Testis (tissue), 3 donors: Measurements from ENCODE around the gene TMEM62. TPM values are rescaled to one million over a fixed set of nuclear protein-coding genes. Genes with fewer than 3 reads are reported as not detected.

Experiments used
- DNase-seq: peaks from one replicate; pipeline ENCODE4 v3.0.0-alpha.2; 2019
- H3K27ac ChIP-seq, 2 donors: fragments of 200-600 bp; sonication (generic); one replicate each; pipeline ENCODE4 v1.5.1; 2019
- H3K27me3 ChIP-seq: fragments of 200-600 bp; sonication (generic); one replicate; pipeline ENCODE4 v1.5.1; 2019
- H3K36me3 ChIP-seq: fragments of 200-600 bp; sonication (generic); one replicate; pipeline ENCODE4 v1.5.1; 2017; ENCODE audit warnings: low read depth; ENCODE audit errors: missing control alignments
- H3K4me1 ChIP-seq: fragments of 200-600 bp; sonication (generic); one replicate; pipeline ENCODE4 v1.5.1; 2019
- H3K4me3 ChIP-seq, 2 donors: fragments of 200-600 bp; sonication (generic); one replicate each; pipeline ENCODE4 v1.5.1; 2017 to 2019
- H3K9me3 ChIP-seq: fragments of 200-600 bp; sonication (generic); one replicate; pipeline ENCODE4 v1.5.1; 2017
- CTCF ChIP-seq, 3 experiments: fragments of 450-650 bp in 2 of 3; fragments of 200-600 bp in 1 of 3; sonication (generic) in 1 of 3; IDR thresholded peaks; one replicate each; pipeline ENCODE4 v1.5.1; 2016 to 2019; ENCODE audit warnings: antibody characterized with exemption in 3 of 3, mild to moderate bottlenecking in 2 of 3, moderate library complexity in 1 of 3
- POLR2A ChIP-seq: fragments of 450-650 bp; IDR thresholded peaks from one replicate; pipeline ENCODE4 v1.6.1; 2017; ENCODE audit warnings: antibody characterized with exemption, mild to moderate bottlenecking, moderate library complexity
- WGBS, 2 donors: methylation state at CpG; one replicate each; pipeline ENCODE4 v1.1.5; 2018; 5-methylcytosine and 5-hydroxymethylcytosine counted together
- intact Hi-C: fragments of 100-400 bp; cut with DNase I; formaldehyde crosslinking; loops from one replicate; pipeline ENCODE4 v1.15.1; 2023; ENCODE audit warnings: low total_unique reads
- polyA plus RNA-seq: library from polyadenylated mRNA; stranded (reverse); fragments of 350-450 nt; fragmentation: Illumina TruSeq; extraction: RNeasy Lipid Tissue Mini Kit (QIAGEN cat#74804); gene quantifications from one replicate; pipeline ENCODE4 v1.2.3, GENCODE V29; 2014; ENCODE audit warnings: low read depth, low replicate concordance; ENCODE audit not compliant: insufficient read depth
- total RNA-seq, 2 donors: library from RNA; depleted of rRNA; stranded (reverse); fragments of >200 nt; gene quantifications; one replicate each; pipeline ENCODE4 v1.2.3, GENCODE V29; 2016

TMEM62 gene
- total and polyA plus RNA-seq, 3 donors from 2014 or later = 8.3 to 29.0 (median 22.8) TPM

- Histone ChIP-seq H3K9me3 (no peaks in the 10 kb centered on the region), H3K4me1 (peaks cover 4% of the 10 kb centered on the region), H3K4me3 (no peak overlapping the region), H3K27ac (no peak overlapping the region), H3K27me3 (no peaks in the 10 kb centered on the region), H3K36me3 (no peaks in the 10 kb centered on the region)
- no peak for TF ChIP-seq POLR2A
- no peak for TF ChIP-seq CTCF (IDR thresholded peaks at IDR 0.05)
- no peak for DNase-seq
- intact Hi-C loops = no loop called here
- WGBS, 2 donors = 58 to 82% methylated on average over 1 of the region's 1 CpG
Observed at GRCh38 chr15:43094416-43095030, 38.9 kb upstream of the TMEM62 start.

GRCh38 chr15:43095243-43095642 lies 38.1 kb upstream of the TMEM62 start:
- 25 to 41% methylated on average over 1 of the region's 1 CpG for WGBS, 2 donors
- no peak for DNase-seq
- intact Hi-C loops = no loop called here
- Histone ChIP-seq H3K4me3 (no peak overlapping the region), H3K27me3 (no peaks in the 10 kb centered on the region), H3K4me1 (no peaks in the 10 kb centered on the region), H3K27ac (no peak overlapping the region), H3K9me3 (no peaks in the 10 kb centered on the region), H3K36me3 (no peaks in the 10 kb centered on the region)
- TF ChIP-seq POLR2A = no peak
- no peak for TF ChIP-seq CTCF (IDR thresholded peaks at IDR 0.05)

- TF ChIP-seq POLR2A (no peak), CTCF (IDR thresholded peaks at IDR 0.05) (no peak)
- Histone ChIP-seq H3K27me3 (no peaks in the 10 kb centered on the region), H3K27ac (no peak overlapping the region), H3K4me3 (no peak overlapping the region), H3K9me3 (no peaks in the 10 kb centered on the region), H3K4me1 (no peaks in the 10 kb centered on the region), H3K36me3 (no peaks in the 10 kb centered on the region)
- DNase-seq = no peak
- intact Hi-C loops = no loop called here
- 90 to 93% methylated on average over 8 of the region's 8 CpGs for WGBS, 2 donors
Observed at GRCh38 chr15:43095708-43096347, 37.6 kb upstream of the TMEM62 start.

- no peak for DNase-seq
- intact Hi-C loops = no loop called here
- Histone ChIP-seq H3K36me3 (no peaks in the 10 kb centered on the region), H3K4me3 (no peak overlapping the region), H3K9me3 (no peaks in the 10 kb centered on the region), H3K27ac (no peak overlapping the region), H3K4me1 (no peaks in the 10 kb centered on the region), H3K27me3 (no peaks in the 10 kb centered on the region)
- 92 to 97% methylated on average over 6 of the region's 6 CpGs for WGBS, 2 donors
- TF ChIP-seq CTCF (IDR thresholded peaks at IDR 0.05) (no peak), POLR2A (no peak)
Observed at GRCh38 chr15:43096411-43096810, 37.0 kb upstream of the TMEM62 start.
